ENCODE results near the gene HBP1. TPM values are rescaled to one million over a fixed set of nuclear protein-coding genes. Genes with fewer than 3 reads are reported as not detected.

Gene HBP1
- total and polyA plus RNA-seq, 2 of the 4 experiments (the other 2 are of a cell fraction): 27.1 to 69.9 TPM

DNA sequence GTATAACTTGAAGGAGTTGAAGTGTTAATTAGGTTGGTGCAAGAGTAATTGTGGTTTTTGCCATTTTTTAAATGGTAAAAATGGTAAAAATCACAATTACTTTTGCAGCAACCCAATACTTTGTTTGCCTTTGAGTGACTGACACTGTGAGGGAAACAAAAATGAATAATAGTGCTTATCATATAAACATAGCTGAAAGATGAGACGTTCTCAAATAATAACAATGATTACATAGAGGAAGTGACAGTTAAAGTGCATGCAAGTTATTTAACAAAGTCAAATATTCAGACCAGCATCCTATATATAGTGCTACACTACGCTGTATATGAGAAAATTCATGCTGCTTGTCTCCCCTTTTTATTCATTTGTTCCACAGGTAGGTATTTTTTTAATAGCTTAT, 4.7 kb upstream of the HBP1 start:
- intact Hi-C loops (cut with micrococcal nuclease) (no loop called here), dilution Hi-C loops (cut with HindIII; ENCODE audit: low sequenced_read_pairs, unreplicated experiment) (no loop called here), in situ Hi-C loops (cut with MboI; ENCODE audit: low sequenced_read_pairs) (no loop called here)
- DNase-seq (peak; percentile 37), ATAC-seq (ENCODE audit: low read depth) (no peak)
- H3K9me1 ChIP-seq (ENCODE audit: insufficient read depth, low read length): no peaks in the 10 kb centered on the region
- BruUV-seq (replicated peaks): no TSS peak
- H3K4me3 ChIP-seq (ENCODE audit: insufficient read depth, low read depth, low read length): no peak overlapping the region
- H3K56ac ChIP-seq (ENCODE audit: extremely low read depth, insufficient read depth, low read length): no peak overlapping the region
- H3K36me3 ChIP-seq (ENCODE audit: control insufficient read depth, insufficient read depth, low read length): no peaks in the 10 kb centered on the region
- no peak overlapping the region for H2BK15ac ChIP-seq (ENCODE audit: low read depth, low read length)
- no peaks in the 10 kb centered on the region for H3K27me3 ChIP-seq (ENCODE audit: control insufficient read depth, insufficient read depth, low read length)
- no peak overlapping the region for H4K8ac ChIP-seq (ENCODE audit: low read depth in 2 of 2, low read length in 2 of 2)
- 0 out of 4 replicates have a peak, but pooled peaks cover 0 to 2% of the 10 kb centered on the region in 2 experiments for H3K79me1 ChIP-seq (ENCODE audit: low read depth in 1 of 2, low read length in 2 of 2)
- ChIA-PET CTCF (no interaction called here), POLR2A (ENCODE audit: unreplicated experiment) (no interaction called here)
- H3K18ac ChIP-seq (ENCODE audit: low read depth, low read length): no peak overlapping the region
- H2AK9ac ChIP-seq (replicated peaks; ENCODE audit: low read depth, low read length, poor library complexity): no peak overlapping the region
- H3K27ac ChIP-seq (ENCODE audit: insufficient read depth, low read length): no peak overlapping the region
- WGBS, 2 experiments (ENCODE audit: extremely low coverage in 2 of 2, insufficient read length in 1 of 2): no CpG with 5 or more reads among the region's 2 CpGs
- H3K9ac ChIP-seq (ENCODE audit: low read depth, low read length): no peak overlapping the region
- H2BK5ac ChIP-seq (ENCODE audit: low read depth, low read length, poor library complexity, severe bottlenecking): no peak overlapping the region
- H4K20me1 ChIP-seq (ENCODE audit: insufficient read depth, low read length): no peaks in the 10 kb centered on the region; the same call in 1 of the 2 replicates
- H3K9me3 ChIP-seq (ENCODE audit: control insufficient read depth, insufficient read depth, low read length): no peaks in the 10 kb centered on the region
- no peak overlapping the region for H2BK120ac ChIP-seq (ENCODE audit: low read depth, low read length)
- no peak overlapping the region for H3K14ac ChIP-seq (replicated peaks; ENCODE audit: low read depth, low read length)
- H3K4me2 ChIP-seq (ENCODE audit: low read depth, low read length): no peak overlapping the region
- no peak overlapping the region for H4K5ac ChIP-seq (ENCODE audit: low read depth, low read length)
- H2AK5ac ChIP-seq (ENCODE audit: low read depth, low read length): no peak overlapping the region
- no peak overlapping the region for H3K23ac ChIP-seq (ENCODE audit: low read depth, low read length)
- no peak overlapping the region for H3K4ac ChIP-seq (ENCODE audit: low read depth, low read length)
- TF ChIP-seq CEBPB (IDR thresholded peaks at IDR 0.05; ENCODE audit: low read depth, low read length) (no peak), MXI1 (IDR thresholded peaks at IDR 0.05; ENCODE audit: borderline replicate concordance, low read depth, low read length) (no peak), BHLHE40 (IDR thresholded peaks at IDR 0.05; ENCODE audit: low read depth, low read length) (no peak), MAFK (IDR thresholded peaks at IDR 0.05; ENCODE audit: low read depth, low read length) (no peak), FOS (IDR thresholded peaks at IDR 0.05; ENCODE audit: low read depth, low read length) (no peak), NFE2L2 (IDR thresholded peaks at IDR 0.05; ENCODE audit: low read depth, low read length) (no peak), RCOR1 (IDR thresholded peaks at IDR 0.05; ENCODE audit: insufficient replicate concordance, low read length) (no peak), RAD21 (IDR thresholded peaks at IDR 0.05; ENCODE audit: low read length) (no peak), MAZ (IDR thresholded peaks at IDR 0.05; ENCODE audit: borderline replicate concordance, low read depth, low read length) (no peak), POLR2A (IDR thresholded peaks at IDR 0.05; ENCODE audit: low read depth, low read length) (no peak), CHD1 (IDR thresholded peaks at IDR 0.05; ENCODE audit: low read depth, low read length) (no peak), RFX5 (IDR thresholded peaks at IDR 0.05; ENCODE audit: low read depth, low read length) (no peak), SMC3 (IDR thresholded peaks at IDR 0.05; ENCODE audit: low read depth, low read length) (no peak)
- TF ChIP-seq, protein P1, sequence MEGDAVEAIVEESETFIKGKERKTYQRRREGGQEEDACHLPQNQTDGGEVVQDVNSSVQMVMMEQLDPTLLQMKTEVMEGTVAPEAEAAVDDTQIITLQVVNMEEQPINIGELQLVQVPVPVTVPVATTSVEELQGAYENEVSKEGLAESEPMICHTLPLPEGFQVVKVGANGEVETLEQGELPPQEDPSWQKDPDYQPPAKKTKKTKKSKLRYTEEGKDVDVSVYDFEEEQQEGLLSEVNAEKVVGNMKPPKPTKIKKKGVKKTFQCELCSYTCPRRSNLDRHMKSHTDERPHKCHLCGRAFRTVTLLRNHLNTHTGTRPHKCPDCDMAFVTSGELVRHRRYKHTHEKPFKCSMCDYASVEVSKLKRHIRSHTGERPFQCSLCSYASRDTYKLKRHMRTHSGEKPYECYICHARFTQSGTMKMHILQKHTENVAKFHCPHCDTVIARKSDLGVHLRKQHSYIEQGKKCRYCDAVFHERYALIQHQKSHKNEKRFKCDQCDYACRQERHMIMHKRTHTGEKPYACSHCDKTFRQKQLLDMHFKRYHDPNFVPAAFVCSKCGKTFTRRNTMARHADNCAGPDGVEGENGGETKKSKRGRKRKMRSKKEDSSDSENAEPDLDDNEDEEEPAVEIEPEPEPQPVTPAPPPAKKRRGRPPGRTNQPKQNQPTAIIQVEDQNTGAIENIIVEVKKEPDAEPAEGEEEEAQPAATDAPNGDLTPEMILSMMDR (conservative IDR thresholded peaks at IDR 0.05; ENCODE audit: low read depth, low read length): no peak
- TF ChIP-seq, protein P2, sequence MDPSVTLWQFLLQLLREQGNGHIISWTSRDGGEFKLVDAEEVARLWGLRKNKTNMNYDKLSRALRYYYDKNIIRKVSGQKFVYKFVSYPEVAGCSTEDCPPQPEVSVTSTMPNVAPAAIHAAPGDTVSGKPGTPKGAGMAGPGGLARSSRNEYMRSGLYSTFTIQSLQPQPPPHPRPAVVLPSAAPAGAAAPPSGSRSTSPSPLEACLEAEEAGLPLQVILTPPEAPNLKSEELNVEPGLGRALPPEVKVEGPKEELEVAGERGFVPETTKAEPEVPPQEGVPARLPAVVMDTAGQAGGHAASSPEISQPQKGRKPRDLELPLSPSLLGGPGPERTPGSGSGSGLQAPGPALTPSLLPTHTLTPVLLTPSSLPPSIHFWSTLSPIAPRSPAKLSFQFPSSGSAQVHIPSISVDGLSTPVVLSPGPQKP (IDR thresholded peaks at IDR 0.05; ENCODE audit: borderline replicate concordance, low read depth, low read length): no peak
- no peak overlapping the region for H2BK20ac ChIP-seq (ENCODE audit: low read depth, low read length)
- no peak overlapping the region for H4K91ac ChIP-seq (ENCODE audit: insufficient read depth, low read depth, low read length)
- no peak overlapping the region for H2AFZ ChIP-seq (replicated peaks; ENCODE audit: low read length, poor library complexity)
- H3K4me1 ChIP-seq (ENCODE audit: control insufficient read depth, insufficient read depth, low read length): no peaks in the 10 kb centered on the region

Data from IMR-90 (cell line).